Stimulated activated CD4-positive, alpha-beta T cell treated with anti-CD3 and anti-CD28 coated beads, Interleukin-15, amount 100 ng/mL, for 48 hours (primary cell): ENCODE results near the gene HEBP1.

Source experiments
- DNase-seq, 2 donors: peaks; one replicate each; pipeline ENCODE4 v3.0.0-alpha.2; 2020; ENCODE audit warnings: low read depth in 2 of 2

Gene HEBP1

GRCh38 chr12:12951504-12951903 is 48.6 kb downstream of the HEBP1 start:
- no peak for DNase-seq

- DNase-seq: no peak
Measured at GRCh38 chr12:12947902-12948301, 52.2 kb downstream of the HEBP1 start.

- DNase-seq: no peak
Measured at GRCh38 chr12:12946686-12947355, 53.2 kb downstream of the HEBP1 start.

GRCh38 chr12:12945591-12945990 is 54.5 kb downstream of the HEBP1 start:
- no peak for DNase-seq

GRCh38 chr12:12943586-12944260 is 56.3 kb downstream of the HEBP1 start:
- no peak for DNase-seq

GRCh38 chr12:12941450-12942350 is 58.4 kb downstream of the HEBP1 start:
- no peak for DNase-seq

GRCh38 chr12:12939888-12940287 is 60.2 kb downstream of the HEBP1 start:
- no peak for DNase-seq

- DNase-seq: no peak
Measured at GRCh38 chr12:12938541-12938940, 61.5 kb downstream of the HEBP1 start.

GRCh38 chr12:12936983-12937491 is 63.0 kb downstream of the HEBP1 start:
- no peak for DNase-seq

- DNase-seq: no peak
Measured at GRCh38 chr12:12934556-12934955, 65.5 kb downstream of the HEBP1 start.

- no peak for DNase-seq
Measured at GRCh38 chr12:12933742-12934141, 66.3 kb downstream of the HEBP1 start.

GRCh38 chr12:12930633-12931219 is 69.3 kb downstream of the HEBP1 start:
- DNase-seq: no peak

- no peak for DNase-seq
Measured at GRCh38 chr12:12929696-12930095, 70.4 kb downstream of the HEBP1 start.

- peak in 1 of 2 donors; percentile 4 for DNase-seq
Measured at GRCh38 chr12:12927211-12928079, 72.6 kb downstream of the HEBP1 start.

- no peak for DNase-seq
Measured at GRCh38 chr12:12926571-12927071, 73.4 kb downstream of the HEBP1 start.

GRCh38 chr12:12925388-12925787 is 74.7 kb downstream of the HEBP1 start:
- DNase-seq: no peak
